ENCODE results near the gene RFPL2. TPM values are rescaled to one million over a fixed set of nuclear protein-coding genes. Genes with fewer than 3 reads are reported as not detected.
A peak's percentile ranks its signal among the peaks of the same experiment; 100 is the strongest.

RFPL2 gene
- total RNA-seq = not detected

DNA sequence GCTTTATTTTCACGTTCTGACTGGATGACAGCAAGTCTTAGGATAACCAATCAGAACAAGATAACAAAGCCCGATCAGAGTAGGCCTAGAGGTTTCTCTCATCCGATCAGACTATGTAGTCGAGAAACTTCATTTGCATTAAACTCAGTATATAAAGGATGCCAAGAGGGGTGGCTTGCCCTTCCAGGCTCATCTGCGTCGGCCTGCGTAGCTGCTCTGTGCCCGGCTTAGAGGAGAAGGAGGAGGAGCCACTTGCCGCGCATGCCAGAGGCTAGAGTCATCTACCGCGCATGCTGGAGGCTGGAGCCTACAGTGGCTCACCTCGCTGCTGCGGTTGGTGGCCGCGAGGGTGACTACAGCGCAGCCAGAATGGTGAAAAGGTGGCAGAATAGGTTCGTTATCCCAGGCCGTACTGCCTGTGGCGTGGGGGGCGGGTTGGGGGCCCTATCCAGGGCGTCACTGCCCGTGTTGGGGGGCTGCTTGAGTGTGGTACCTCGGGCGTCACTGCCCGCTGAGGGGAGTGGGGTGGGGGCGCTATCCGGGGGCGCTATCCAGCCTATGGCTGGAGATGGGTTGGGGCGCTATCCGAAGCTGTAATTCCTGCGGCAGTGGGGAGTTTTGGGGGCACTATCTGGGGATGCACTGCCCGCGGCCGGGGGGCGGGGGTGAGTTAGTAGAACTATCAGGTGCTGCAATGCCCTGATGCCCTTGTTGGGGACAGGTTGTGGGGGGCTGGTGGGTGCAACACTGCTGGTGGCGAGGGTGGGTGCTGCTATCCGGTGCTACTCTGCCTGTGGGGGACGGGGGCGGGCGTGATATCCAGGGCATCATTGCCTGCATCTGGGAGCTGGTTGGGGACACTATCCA lies at the start of gene RFPL2:
Gene RFPL2 (minus strand): TSS at position 218 of the 867 bp plus-strand sequence. CDS start 2,622 bp downstream, outside the sequence.
- TF ChIP-seq, protein P1, sequence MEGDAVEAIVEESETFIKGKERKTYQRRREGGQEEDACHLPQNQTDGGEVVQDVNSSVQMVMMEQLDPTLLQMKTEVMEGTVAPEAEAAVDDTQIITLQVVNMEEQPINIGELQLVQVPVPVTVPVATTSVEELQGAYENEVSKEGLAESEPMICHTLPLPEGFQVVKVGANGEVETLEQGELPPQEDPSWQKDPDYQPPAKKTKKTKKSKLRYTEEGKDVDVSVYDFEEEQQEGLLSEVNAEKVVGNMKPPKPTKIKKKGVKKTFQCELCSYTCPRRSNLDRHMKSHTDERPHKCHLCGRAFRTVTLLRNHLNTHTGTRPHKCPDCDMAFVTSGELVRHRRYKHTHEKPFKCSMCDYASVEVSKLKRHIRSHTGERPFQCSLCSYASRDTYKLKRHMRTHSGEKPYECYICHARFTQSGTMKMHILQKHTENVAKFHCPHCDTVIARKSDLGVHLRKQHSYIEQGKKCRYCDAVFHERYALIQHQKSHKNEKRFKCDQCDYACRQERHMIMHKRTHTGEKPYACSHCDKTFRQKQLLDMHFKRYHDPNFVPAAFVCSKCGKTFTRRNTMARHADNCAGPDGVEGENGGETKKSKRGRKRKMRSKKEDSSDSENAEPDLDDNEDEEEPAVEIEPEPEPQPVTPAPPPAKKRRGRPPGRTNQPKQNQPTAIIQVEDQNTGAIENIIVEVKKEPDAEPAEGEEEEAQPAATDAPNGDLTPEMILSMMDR (IDR thresholded peaks at IDR 0.05) = no peak
- intact Hi-C loops (cut with micrococcal nuclease) = no loop called here
- ATAC-seq (no peak), DNase-seq (peak; percentile 22)
- Mint-ChIP-seq H3K4me3 (peak within 1 kb of the TSS; percentile 26), H3K4me1 (ENCODE audit: low read depth) (peaks cover 15% of the 10 kb centered on the region), H3K36me3 (ENCODE audit: low read depth) (no peaks in the 10 kb centered on the region), H3K27me3 (peaks cover 19% of the 10 kb centered on the region), H3K27ac (no peak within 1 kb of the TSS), H3K9me3 (no peaks in the 10 kb centered on the region)
- ChIA-PET POLR2A (no interaction called here), CTCF (no interaction called here)

GRCh38 chr22:32249231-32249630 lies 44.4 kb upstream of the RFPL2 start:
- TF ChIP-seq, protein P1 (IDR thresholded peaks at IDR 0.05) = no peak
- no peak overlapping the region for H3K27ac Mint-ChIP-seq
- CTCF ChIA-PET = no interaction called here
- no peak overlapping the region for H3K4me3 Mint-ChIP-seq
- ATAC-seq (no peak), DNase-seq (no peak)
- no peaks in the 10 kb centered on the region for H3K36me3 Mint-ChIP-seq (ENCODE audit: low read depth)
- intact Hi-C loops (cut with micrococcal nuclease) = no loop called here
- peaks cover 24% of the 10 kb centered on the region for H3K27me3 Mint-ChIP-seq
- POLR2A ChIA-PET = no interaction called here
- H3K4me1 Mint-ChIP-seq (ENCODE audit: low read depth) = no peaks in the 10 kb centered on the region
- H3K9me3 Mint-ChIP-seq = no peaks in the 10 kb centered on the region

GRCh38 chr22:32248276-32248675 lies 43.4 kb upstream of the RFPL2 start:
- H3K27ac Mint-ChIP-seq = no peak overlapping the region
- H3K36me3 Mint-ChIP-seq (ENCODE audit: low read depth) = no peaks in the 10 kb centered on the region
- TF ChIP-seq, protein P1 (IDR thresholded peaks at IDR 0.05) = no peak
- no peaks in the 10 kb centered on the region for H3K4me1 Mint-ChIP-seq (ENCODE audit: low read depth)
- no peak for DNase-seq
- peaks cover 24% of the 10 kb centered on the region for H3K27me3 Mint-ChIP-seq
- ChIA-PET POLR2A (no interaction called here), CTCF (no interaction called here)
- no peak overlapping the region for H3K4me3 Mint-ChIP-seq
- intact Hi-C loops (cut with micrococcal nuclease) = no loop called here
- no peaks in the 10 kb centered on the region for H3K9me3 Mint-ChIP-seq
- no peak for ATAC-seq

DNA sequence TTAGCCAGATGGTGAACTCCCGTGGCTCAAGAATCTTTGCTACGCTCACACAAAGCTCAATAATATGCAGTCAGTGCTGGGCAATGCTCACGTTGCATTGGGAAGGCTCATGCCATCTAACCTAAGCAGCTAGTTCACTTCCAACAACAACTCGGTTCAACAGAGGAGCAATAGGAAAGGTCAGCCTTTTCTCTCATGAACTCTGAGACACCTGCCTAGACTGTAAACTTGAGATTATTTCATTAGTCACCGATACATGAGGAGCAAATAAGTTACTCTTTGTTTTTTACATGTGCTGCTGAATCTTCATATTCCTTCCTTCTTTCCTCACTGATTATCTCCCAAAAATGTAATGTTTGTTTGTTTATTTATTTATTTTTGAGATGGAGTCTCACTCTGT lies 41.3 kb upstream of the RFPL2 start:
- ATAC-seq (no peak), DNase-seq (no peak)
- intact Hi-C loops (cut with micrococcal nuclease) = no loop called here
- TF ChIP-seq, protein P1 (IDR thresholded peaks at IDR 0.05) = no peak
- Mint-ChIP-seq H3K9me3 (no peaks in the 10 kb centered on the region), H3K36me3 (ENCODE audit: low read depth) (no peaks in the 10 kb centered on the region), H3K4me1 (ENCODE audit: low read depth) (no peaks in the 10 kb centered on the region), H3K27ac (no peak overlapping the region), H3K4me3 (no peak overlapping the region), H3K27me3 (peaks cover 27% of the 10 kb centered on the region)
- POLR2A ChIA-PET = no interaction called here
- CTCF ChIA-PET = no interaction called here

GRCh38 chr22:32245042-32245441 lies 40.2 kb upstream of the RFPL2 start:
- DNase-seq (no peak), ATAC-seq (no peak)
- CTCF ChIA-PET = no interaction called here
- H3K36me3 Mint-ChIP-seq (ENCODE audit: low read depth) = no peaks in the 10 kb centered on the region
- intact Hi-C loops (cut with micrococcal nuclease) = no loop called here
- TF ChIP-seq, protein P1 (IDR thresholded peaks at IDR 0.05) = no peak
- no peak overlapping the region for H3K4me3 Mint-ChIP-seq
- POLR2A ChIA-PET = no interaction called here
- H3K9me3 Mint-ChIP-seq = no peaks in the 10 kb centered on the region
- no peak overlapping the region for H3K27ac Mint-ChIP-seq
- peaks cover 28% of the 10 kb centered on the region for H3K27me3 Mint-ChIP-seq
- no peaks in the 10 kb centered on the region for H3K4me1 Mint-ChIP-seq (ENCODE audit: low read depth)
